22Rv1 (cell line): ENCODE data around the gene DACH2.

Experiments
- ZFX ChIP-seq: fragments of 450-650 bp; IDR thresholded peaks from 2 replicates; pipeline ENCODE4 v1.6.1; 2017; ENCODE audit warnings: antibody characterized with exemption, borderline replicate concordance
- TF ChIP-seq, protein P1 (sequence below): fragments of 450-650 bp; IDR thresholded peaks from 2 replicates; pipeline ENCODE4 v1.5.1; 2017; ENCODE audit warnings: mild to moderate bottlenecking

DNA sequence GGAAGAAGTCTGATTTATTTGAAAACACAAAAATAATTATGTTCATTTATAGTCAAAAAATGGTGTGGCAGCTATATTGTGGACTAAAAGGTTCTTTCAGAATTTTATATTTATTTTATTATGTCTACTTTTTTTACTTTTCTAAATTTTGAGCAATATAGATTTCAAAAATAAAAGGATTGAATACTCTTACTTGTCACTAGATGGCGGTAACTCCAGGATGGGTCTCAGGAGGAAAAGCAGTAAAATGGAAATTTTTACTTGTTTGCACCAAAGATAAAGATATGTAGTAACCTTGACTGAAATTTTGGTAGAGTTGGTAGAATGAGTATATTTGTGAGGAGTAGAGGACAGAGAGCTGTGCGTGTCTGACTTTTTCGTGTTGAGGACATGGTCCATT is 14.5 kb upstream of the DACH2 start:
- TF ChIP-seq, protein P1, sequence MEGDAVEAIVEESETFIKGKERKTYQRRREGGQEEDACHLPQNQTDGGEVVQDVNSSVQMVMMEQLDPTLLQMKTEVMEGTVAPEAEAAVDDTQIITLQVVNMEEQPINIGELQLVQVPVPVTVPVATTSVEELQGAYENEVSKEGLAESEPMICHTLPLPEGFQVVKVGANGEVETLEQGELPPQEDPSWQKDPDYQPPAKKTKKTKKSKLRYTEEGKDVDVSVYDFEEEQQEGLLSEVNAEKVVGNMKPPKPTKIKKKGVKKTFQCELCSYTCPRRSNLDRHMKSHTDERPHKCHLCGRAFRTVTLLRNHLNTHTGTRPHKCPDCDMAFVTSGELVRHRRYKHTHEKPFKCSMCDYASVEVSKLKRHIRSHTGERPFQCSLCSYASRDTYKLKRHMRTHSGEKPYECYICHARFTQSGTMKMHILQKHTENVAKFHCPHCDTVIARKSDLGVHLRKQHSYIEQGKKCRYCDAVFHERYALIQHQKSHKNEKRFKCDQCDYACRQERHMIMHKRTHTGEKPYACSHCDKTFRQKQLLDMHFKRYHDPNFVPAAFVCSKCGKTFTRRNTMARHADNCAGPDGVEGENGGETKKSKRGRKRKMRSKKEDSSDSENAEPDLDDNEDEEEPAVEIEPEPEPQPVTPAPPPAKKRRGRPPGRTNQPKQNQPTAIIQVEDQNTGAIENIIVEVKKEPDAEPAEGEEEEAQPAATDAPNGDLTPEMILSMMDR, result peak; percentile 68
- no peak for TF ChIP-seq ZFX
